ENCODE results near the gene TIMM50. TPM values are rescaled to one million over a fixed set of nuclear protein-coding genes. Genes with fewer than 3 reads are reported as not detected.

TIMM50 gene
- total and polyA plus RNA-seq, 3 donors from 2014 or later = 80.6 to 130 (median 96.1) TPM

GRCh38 chr19:39463403-39463802 lies 17.2 kb upstream of the TIMM50 start:
- Histone ChIP-seq H3K27me3 (no peaks in the 10 kb centered on the region), H3K9me3 (no peaks in the 10 kb centered on the region), H3K4me3 (no peak overlapping the region), H3K4me1 (peaks cover 2% of the 10 kb centered on the region), H3K27ac (no peak overlapping the region), H3K36me3 (ENCODE audit: low read depth, missing control alignments) (no peaks in the 10 kb centered on the region)
- intact Hi-C loops (cut with DNase I; ENCODE audit: low total_unique reads) = no loop called here
- WGBS, 2 donors = 60 to 81% methylated on average over 3 of the region's 3 CpGs
- no peak for DNase-seq
- TF ChIP-seq POLR2A (IDR thresholded peaks at IDR 0.05) (no peak), CTCF (IDR thresholded peaks at IDR 0.05) (no peak)

- Histone ChIP-seq H3K4me3 (no peak overlapping the region), H3K36me3 (ENCODE audit: low read depth, missing control alignments) (no peaks in the 10 kb centered on the region), H3K4me1 (peaks cover 2% of the 10 kb centered on the region), H3K27ac (no peak overlapping the region), H3K9me3 (no peaks in the 10 kb centered on the region), H3K27me3 (no peaks in the 10 kb centered on the region)
- WGBS, 2 donors = 91% methylated on average over 18 of the region's 18 CpGs
- TF ChIP-seq CTCF (IDR thresholded peaks at IDR 0.05) = no peak
- TF ChIP-seq POLR2A (IDR thresholded peaks at IDR 0.05) = no peak
- intact Hi-C loops (cut with DNase I; ENCODE audit: low total_unique reads) = no loop called here
- no peak for DNase-seq
Observed at GRCh38 chr19:39465956-39466747, 14.5 kb upstream of the TIMM50 start.

- Histone ChIP-seq H3K4me1 (peaks cover 2% of the 10 kb centered on the region), H3K27ac (no peak overlapping the region), H3K36me3 (ENCODE audit: low read depth, missing control alignments) (no peaks in the 10 kb centered on the region), H3K9me3 (no peaks in the 10 kb centered on the region), H3K4me3 (no peak overlapping the region), H3K27me3 (no peaks in the 10 kb centered on the region)
- no peak for TF ChIP-seq POLR2A (IDR thresholded peaks at IDR 0.05)
- no peak for TF ChIP-seq CTCF (IDR thresholded peaks at IDR 0.05)
- 88 to 97% methylated on average over 4 to 7 of the region's 7 CpGs for WGBS, 2 donors
- no peak for DNase-seq
- intact Hi-C loops (cut with DNase I; ENCODE audit: low total_unique reads) = no loop called here
Observed at GRCh38 chr19:39467941-39468340, 12.7 kb upstream of the TIMM50 start.

DNA sequence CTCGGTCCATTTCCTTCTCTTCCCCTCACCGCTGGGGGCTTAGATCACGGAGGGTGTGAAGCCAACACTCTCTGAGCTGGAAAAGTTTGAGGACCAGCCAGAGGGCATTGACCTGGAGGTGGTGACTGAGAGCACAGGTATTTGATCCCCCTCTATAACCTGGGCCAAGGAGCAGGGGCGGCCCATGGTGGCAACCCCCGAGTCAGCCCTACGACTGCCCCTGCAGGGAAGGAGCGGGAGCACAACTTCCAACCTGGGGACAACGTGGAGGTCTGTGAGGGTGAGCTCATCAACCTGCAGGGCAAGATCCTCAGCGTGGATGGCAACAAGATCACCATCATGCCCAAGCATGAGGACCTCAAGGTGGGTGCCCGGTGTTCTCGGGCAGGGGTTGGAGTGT lies 11.6 kb upstream of the TIMM50 start:
- DNase-seq = no peak
- Histone ChIP-seq H3K27ac (no peak overlapping the region), H3K4me1 (peaks cover under 1% of the 10 kb centered on the region), H3K27me3 (no peaks in the 10 kb centered on the region), H3K4me3 (no peak overlapping the region), H3K36me3 (ENCODE audit: low read depth, missing control alignments) (no peaks in the 10 kb centered on the region), H3K9me3 (no peaks in the 10 kb centered on the region)
- WGBS, 2 donors = 88% methylated on average over 11 of the region's 11 CpGs
- no peak for TF ChIP-seq CTCF (IDR thresholded peaks at IDR 0.05)
- TF ChIP-seq POLR2A (IDR thresholded peaks at IDR 0.05) = no peak
- intact Hi-C loops (cut with DNase I; ENCODE audit: low total_unique reads) = no loop called here

DNA sequence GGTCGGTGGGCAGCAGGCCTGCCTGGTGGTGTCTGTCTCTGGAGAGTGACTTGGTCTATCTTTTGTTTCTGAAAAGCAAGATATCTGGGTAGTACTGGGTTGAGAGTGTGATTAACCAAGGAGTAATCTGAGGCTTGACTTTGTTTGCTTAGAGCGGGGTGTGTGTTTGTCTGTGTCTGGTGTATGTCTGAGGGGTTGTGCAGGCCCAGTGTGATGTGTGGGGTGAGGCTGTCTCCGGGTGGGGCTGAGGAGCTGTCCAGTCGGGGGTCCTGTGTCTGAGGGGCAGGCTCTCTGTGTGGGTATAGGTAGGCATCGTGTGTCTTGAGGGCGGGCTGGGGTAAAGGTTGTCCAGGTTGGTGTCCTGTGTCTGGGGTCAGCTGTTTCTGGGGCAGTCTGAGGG lies 11.1 kb upstream of the TIMM50 start:
- 78 to 90% methylated on average over 5 to 6 of the region's 6 CpGs for WGBS, 2 donors
- intact Hi-C loops (cut with DNase I; ENCODE audit: low total_unique reads) = no loop called here

More for the DNA sequence above, 11.1 kb upstream of the TIMM50 start:
- TF ChIP-seq CTCF (IDR thresholded peaks at IDR 0.05) (no peak), POLR2A (IDR thresholded peaks at IDR 0.05) (no peak)
- Histone ChIP-seq H3K4me3 (no peak overlapping the region), H3K27ac (no peak overlapping the region), H3K27me3 (no peaks in the 10 kb centered on the region), H3K4me1 (no peaks in the 10 kb centered on the region), H3K36me3 (ENCODE audit: low read depth, missing control alignments) (no peaks in the 10 kb centered on the region), H3K9me3 (no peaks in the 10 kb centered on the region)
- no peak for DNase-seq

Measured in testis (tissue), 3 donors.